Measurements from ENCODE around the gene RBM15.

DNA sequence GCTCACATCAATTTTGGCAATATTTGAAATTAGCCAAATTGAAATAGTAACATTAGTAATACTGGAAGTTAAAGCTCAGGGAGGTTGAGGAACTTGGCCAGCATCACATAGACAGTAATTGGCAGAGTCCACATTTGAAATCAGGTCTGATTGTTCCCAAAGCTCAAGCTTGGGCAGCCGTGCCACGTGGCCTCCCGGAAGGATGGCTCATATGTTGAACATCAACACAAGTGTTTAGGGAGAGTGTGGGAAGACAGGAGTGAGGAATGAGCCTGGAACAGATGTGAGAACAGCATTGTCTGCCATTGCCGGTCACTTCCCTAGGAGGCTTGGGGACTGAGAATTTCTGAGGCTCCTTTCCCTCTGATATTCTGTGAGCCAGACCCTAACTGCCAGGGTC, 40.2 kb upstream of the RBM15 start:
- TF ChIP-seq EZH2 (conservative IDR thresholded peaks at IDR 0.05; ENCODE audit: low read depth, low read length): no peak
- TF ChIP-seq GABPA (IDR thresholded peaks at IDR 0.05; ENCODE audit: low read depth, low read length): no peak
- TF ChIP-seq GABPA (CRISPR knock-in tag; IDR thresholded peaks at IDR 0.05; ENCODE audit: low read depth): no peak
- TF ChIP-seq, protein P1, sequence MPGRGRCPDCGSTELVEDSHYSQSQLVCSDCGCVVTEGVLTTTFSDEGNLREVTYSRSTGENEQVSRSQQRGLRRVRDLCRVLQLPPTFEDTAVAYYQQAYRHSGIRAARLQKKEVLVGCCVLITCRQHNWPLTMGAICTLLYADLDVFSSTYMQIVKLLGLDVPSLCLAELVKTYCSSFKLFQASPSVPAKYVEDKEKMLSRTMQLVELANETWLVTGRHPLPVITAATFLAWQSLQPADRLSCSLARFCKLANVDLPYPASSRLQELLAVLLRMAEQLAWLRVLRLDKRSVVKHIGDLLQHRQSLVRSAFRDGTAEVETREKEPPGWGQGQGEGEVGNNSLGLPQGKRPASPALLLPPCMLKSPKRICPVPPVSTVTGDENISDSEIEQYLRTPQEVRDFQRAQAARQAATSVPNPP (CRISPR knock-in tag; IDR thresholded peaks at IDR 0.05): no peak
- no peak for TF ChIP-seq ZNF589 (CRISPR knock-in tag; conservative IDR thresholded peaks at IDR 0.05)
- TF ChIP-seq ZNF17 (CRISPR knock-in tag; IDR thresholded peaks at IDR 0.05): no peak
- no peak for TF ChIP-seq CTCF (CRISPR knock-in tag; IDR thresholded peaks at IDR 0.05)
- TF ChIP-seq, protein P2, sequence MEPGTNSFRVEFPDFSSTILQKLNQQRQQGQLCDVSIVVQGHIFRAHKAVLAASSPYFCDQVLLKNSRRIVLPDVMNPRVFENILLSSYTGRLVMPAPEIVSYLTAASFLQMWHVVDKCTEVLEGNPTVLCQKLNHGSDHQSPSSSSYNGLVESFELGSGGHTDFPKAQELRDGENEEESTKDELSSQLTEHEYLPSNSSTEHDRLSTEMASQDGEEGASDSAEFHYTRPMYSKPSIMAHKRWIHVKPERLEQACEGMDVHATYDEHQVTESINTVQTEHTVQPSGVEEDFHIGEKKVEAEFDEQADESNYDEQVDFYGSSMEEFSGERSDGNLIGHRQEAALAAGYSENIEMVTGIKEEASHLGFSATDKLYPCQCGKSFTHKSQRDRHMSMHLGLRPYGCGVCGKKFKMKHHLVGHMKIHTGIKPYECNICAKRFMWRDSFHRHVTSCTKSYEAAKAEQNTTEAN (CRISPR knock-in tag; conservative IDR thresholded peaks at IDR 0.05): no peak
- no peak for TF ChIP-seq GATAD2A (CRISPR knock-in tag; IDR thresholded peaks at IDR 0.05)

Measured in HepG2 (cell line).